H1 (cell line): ENCODE measurements around the gene ZDHHC17. TPM values are rescaled to one million over a fixed set of nuclear protein-coding genes. Genes with fewer than 3 reads are reported as not detected.

Experiments
- CTCF ChIA-PET: fragments of 300-600 bp; sonication (Branson Sonifier 250); formaldehyde crosslinking; loops from one replicate; lab custom pipeline; 2021; ENCODE audit not compliant: partially characterized antibody; lab: Charles Lee
- POLR2A ChIA-PET: fragments of 300-600 bp; sonication (Branson Sonifier 250); formaldehyde crosslinking; loops from one replicate; lab custom pipeline; 2021; ENCODE audit warnings: inconsistent platforms; ENCODE audit not compliant: partially characterized antibody; lab: Charles Lee
- DNase-seq, 2 experiments: peaks; one replicate each; pipeline versions ENCODE4 v3.0.0 to v3.0.0-alpha.2; 2010 to 2022; ENCODE audit warnings: low spot score in 2 of 2, low read depth in 1 of 2, mixed read lengths in 1 of 2
- FAIRE-seq: peaks from 2 replicates; lab custom pipeline; 2011; peaks lifted over from hg19 to GRCh38; lab: Jason Lieb, UNC
- H2AFZ ChIP-seq: 2 replicates; pipeline ENCODE4 v1.8.1; 2012; ENCODE audit warnings: low read length, inconsistent platforms
- H2AK5ac ChIP-seq: 2 replicates; pipeline ENCODE4 v1.6.1; 2013; ENCODE audit warnings: low read depth, low read length
- H2BK120ac ChIP-seq: replicated peaks from 2 replicates; pipeline ENCODE3; 2013; ENCODE audit warnings: low read depth, low read length, inconsistent platforms
- H2BK12ac ChIP-seq: 2 replicates; pipeline ENCODE4 v1.6.1; 2013; ENCODE audit warnings: low read depth, low read length
- H2BK15ac ChIP-seq: 2 replicates; pipeline ENCODE4 v1.6.1; 2013; ENCODE audit warnings: low read length
- H2BK20ac ChIP-seq: 2 replicates; pipeline ENCODE4 v1.6.1; 2013; ENCODE audit warnings: low read length
- H2BK5ac ChIP-seq: 2 replicates; pipeline ENCODE4 v1.6.1; 2013; ENCODE audit warnings: low read depth, low read length
- H3K14ac ChIP-seq: 2 replicates; pipeline ENCODE4 v1.6.1; 2013; ENCODE audit warnings: inconsistent platforms; ENCODE audit not compliant: insufficient read length
- H3K18ac ChIP-seq: 2 replicates; pipeline ENCODE4 v1.6.1; 2013; ENCODE audit warnings: low read length; ENCODE audit errors: extremely low read depth
- H3K23ac ChIP-seq: 2 replicates; pipeline ENCODE4 v1.6.1; 2013; ENCODE audit warnings: inconsistent platforms; ENCODE audit not compliant: insufficient read length
- H3K23me2 ChIP-seq: 2 replicates; pipeline ENCODE4 v1.6.1; 2013; ENCODE audit warnings: low read depth, low read length
- H3K27ac ChIP-seq: 2 replicates; pipeline ENCODE4 v1.6.1; 2011; ENCODE audit warnings: low read depth, low read length, inconsistent platforms
- H3K27me3 ChIP-seq, 4 experiments: replicated peaks in 1 of 4; 1 replicate in 1 of 4; 2 replicates in 3 of 4; pipeline versions ENCODE4 v1.6.1 to v1.8.1; 2011 to 2013; ENCODE audit warnings: low read length in 3 of 4, mild to moderate bottlenecking in 3 of 4, inconsistent platforms in 2 of 4, mixed read lengths in 2 of 4, moderate library complexity in 1 of 4; ENCODE audit not compliant: control insufficient read depth in 3 of 4, insufficient read depth in 3 of 4; ENCODE audit errors: extremely low read depth in 1 of 4
- H3K36me3 ChIP-seq, 4 experiments: 2 replicates each; pipeline versions ENCODE4 v1.6.1 to v1.8.1; 2011 to 2013; ENCODE audit warnings: mild to moderate bottlenecking in 4 of 4, low read length in 3 of 4, moderate library complexity in 2 of 4, control low read depth in 1 of 4, inconsistent platforms in 1 of 4; ENCODE audit not compliant: insufficient read depth in 4 of 4, control insufficient read depth in 2 of 4
- H3K4ac ChIP-seq: replicated peaks from 2 replicates; pipeline ENCODE3; 2013; ENCODE audit warnings: low read length, low read depth, mixed read lengths, inconsistent platforms; ENCODE audit not compliant: insufficient read length
- H3K4me1 ChIP-seq, 4 experiments: replicated peaks in 1 of 4; 1 replicate in 1 of 4; 2 replicates in 3 of 4; pipeline versions ENCODE4 v1.6.1 to v1.8.1; 2011 to 2013; ENCODE audit warnings: low read length in 3 of 4, inconsistent platforms in 2 of 4, mixed read lengths in 1 of 4; ENCODE audit not compliant: insufficient read depth in 4 of 4, control insufficient read depth in 3 of 4
- H3K4me2 ChIP-seq, 2 experiments: 2 replicates each; pipeline versions ENCODE4 v1.6.1 to v1.8.1; 2011 to 2013; ENCODE audit warnings: low read depth in 2 of 2, low read length in 2 of 2, control low read depth in 1 of 2, inconsistent platforms in 1 of 2, mild to moderate bottlenecking in 1 of 2; ENCODE audit not compliant: insufficient read depth in 1 of 2
- H3K4me3 ChIP-seq, 4 experiments: fragments of 200-600, 300-600 bp in 1 of 4; sonication (generic), shearing (Covaris generic), sonication (Bioruptor Twin) in 1 of 4; 2 replicates each; pipeline versions ENCODE4 v1.5.1 to v1.8.1; 2011 to 2016; ENCODE audit warnings: low read length in 4 of 4, low read depth in 3 of 4, control low read depth in 2 of 4, inconsistent platforms in 2 of 4, mild to moderate bottlenecking in 2 of 4, mixed read lengths in 1 of 4, moderate library complexity in 1 of 4; ENCODE audit not compliant: insufficient read depth in 2 of 4; ENCODE audit errors: extremely low read depth in 1 of 4
- H3K56ac ChIP-seq: replicated peaks from 2 replicates; pipeline ENCODE3; 2013; ENCODE audit warnings: low read depth, mild to moderate bottlenecking, mixed read lengths, low read length, inconsistent platforms; ENCODE audit not compliant: insufficient read length
- H3K79me1 ChIP-seq: 2 replicates; pipeline ENCODE4 v1.6.1; 2013; ENCODE audit warnings: low read depth, low read length, control low read depth
- H3K79me2 ChIP-seq, 2 experiments: 2 replicates each; pipeline versions ENCODE4 v1.6.1 to v1.8.1; 2012 to 2013; ENCODE audit warnings: low read length in 2 of 2, mild to moderate bottlenecking in 2 of 2, inconsistent platforms in 1 of 2; ENCODE audit not compliant: insufficient read depth in 2 of 2, control insufficient read depth in 1 of 2
- H3K9ac ChIP-seq, 4 experiments: replicated peaks in 1 of 4; 1 replicate in 1 of 4; 2 replicates in 3 of 4; pipeline versions ENCODE4 v1.6.1 to v1.8.1; 2011 to 2013; ENCODE audit warnings: low read depth in 3 of 4, low read length in 3 of 4, control low read depth in 2 of 4, mild to moderate bottlenecking in 2 of 4, moderate library complexity in 2 of 4, inconsistent platforms in 1 of 4; ENCODE audit errors: extremely low read depth in 1 of 4
- H3K9me3 ChIP-seq, 2 experiments: 2 replicates each; pipeline versions ENCODE4 v1.6.1 to v1.8.1; 2012 to 2013; ENCODE audit warnings: mild to moderate bottlenecking in 2 of 2, moderate library complexity in 2 of 2, control low read depth in 1 of 2, inconsistent platforms in 1 of 2, low read depth in 1 of 2, low read length in 1 of 2, mixed read lengths in 1 of 2; ENCODE audit not compliant: insufficient read depth in 2 of 2
- H4K20me1 ChIP-seq, 2 experiments: replicated peaks in 1 of 2; 2 replicates each; pipeline versions ENCODE3 to v1.8.1; 2011 to 2013; ENCODE audit warnings: inconsistent platforms in 2 of 2, low read length in 2 of 2, mild to moderate bottlenecking in 1 of 2; ENCODE audit not compliant: insufficient read depth in 2 of 2, control insufficient read depth in 1 of 2
- H4K5ac ChIP-seq: 2 replicates; pipeline ENCODE4 v1.6.1; 2013; ENCODE audit warnings: low read length, low read depth, mixed read lengths, inconsistent platforms; ENCODE audit not compliant: insufficient read length
- H4K8ac ChIP-seq: 2 replicates; pipeline ENCODE4 v1.8.0; 2013; ENCODE audit warnings: mild to moderate bottlenecking, moderate library complexity, low read length, inconsistent platforms; ENCODE audit not compliant: insufficient read depth; ENCODE audit errors: extremely low read depth
- H4K91ac ChIP-seq: replicated peaks from 2 replicates; pipeline ENCODE3; 2013; ENCODE audit warnings: low read length, mixed read lengths, inconsistent platforms; ENCODE audit not compliant: insufficient read length
- ASH2L ChIP-seq: fragments of 200-600, 300-600 bp; sonication (generic); IDR thresholded peaks from one replicate; pipeline ENCODE4 v1.7.1; 2017; ENCODE audit warnings: low read length
- CTCF ChIP-seq, 3 experiments: IDR thresholded peaks; 1 replicate in 2 of 3; 2 replicates in 1 of 3; pipeline versions ENCODE4 v1.5.1 to v1.6.1; 2011; ENCODE audit warnings: low read length in 3 of 3, mild to moderate bottlenecking in 3 of 3, inconsistent platforms in 2 of 3, low read depth in 1 of 3, moderate library complexity in 1 of 3; ENCODE audit not compliant: insufficient read depth in 1 of 3; ENCODE audit errors: control extremely low read depth in 1 of 3
- RAD21 ChIP-seq, 2 experiments: IDR thresholded peaks in 1 of 2; conservative IDR thresholded peaks in 1 of 2; 2 replicates each; pipeline ENCODE4 v1.6.1; 2011; ENCODE audit warnings: low read depth in 2 of 2, low read length in 2 of 2, improper control_type of control experiment in 1 of 2, inconsistent platforms in 1 of 2, mild to moderate bottlenecking in 1 of 2, moderate library complexity in 1 of 2
- RFX5 ChIP-seq: IDR thresholded peaks from 2 replicates; pipeline ENCODE4 v1.6.1; 2011; ENCODE audit warnings: low read depth, low read length, improper control_type of control experiment, borderline replicate concordance
- SIN3A ChIP-seq, 2 experiments: IDR thresholded peaks in 1 of 2; conservative IDR thresholded peaks in 1 of 2; 2 replicates each; pipeline ENCODE4 v1.6.1; 2011 to 2012; ENCODE audit warnings: low read length in 2 of 2, improper control_type of control experiment in 1 of 2, low read depth in 1 of 2, mild to moderate bottlenecking in 1 of 2
- TAF1 ChIP-seq: IDR thresholded peaks from 2 replicates; pipeline ENCODE4 v1.6.1; 2011; ENCODE audit warnings: mild to moderate bottlenecking, low read depth, low read length
- YY1 ChIP-seq: IDR thresholded peaks from 2 replicates; pipeline ENCODE4 v1.6.1; 2011; ENCODE audit warnings: low read depth, mild to moderate bottlenecking, low read length
- WGBS, 2 experiments: shearing (Covaris generic) in 1 of 2; methylation state at CpG; one replicate each; pipeline versions ENCODE4 v1.1.6 to v1.1.7; 2013 to 2015; ENCODE audit warnings: low lambda C conversion rate in 2 of 2, mixed read lengths in 2 of 2, inconsistent platforms in 1 of 2, low coverage in 1 of 2, missing lambda C conversion rate in 1 of 2; ENCODE audit not compliant: insufficient replicate concordance in 2 of 2, insufficient coverage in 1 of 2, insufficient read length in 1 of 2; ENCODE audit errors: extremely low coverage in 1 of 2, missing lambda C conversion rate in 1 of 2; 5-methylcytosine and 5-hydroxymethylcytosine counted together
- polyA plus RNA-seq, 7 experiments: library from polyadenylated mRNA; depleted of rRNA in 3 of 7; stranded (reverse) in 5 of 7; unstranded in 2 of 7; fragments of >200 nt in 5 of 7; fragments of 200-250 nt in 2 of 7; gene quantifications; 1 replicate in 5 of 7; 2 replicates in 1 of 7; 4 replicates in 1 of 7; pipeline versions ENCODE4 v1.2.1 to v1.2.3, GENCODE V29; 2011 to 2013; ENCODE audit warnings: missing spikeins in 2 of 7, mixed read lengths in 2 of 7
- total RNA-seq: library from RNA; stranded (reverse); fragmentation: NEBNext Ultra II Directional; extraction: Animal tissue kit (Norgen Biotek cat#: 25700); gene quantifications from 2 replicates; pipeline ENCODE4 v1.2.1, GENCODE V29; 2021

Gene ZDHHC17
- total and polyA plus RNA-seq, 2 of the 8 experiments (the other 6 are each of a cell fraction or from before 2014, with no cell fraction given) = 27.6 to 28.9 TPM

GRCh38 chr12:76878099-76878898 is 114.4 kb downstream of the ZDHHC17 start:
- peaks cover 4 to 8% of the 10 kb centered on the region in 2 experiments for H4K20me1 ChIP-seq
- H2BK12ac ChIP-seq = peak overlapping the region; percentile 19; the same call in 1 of the 2 replicates
- H3K79me2 ChIP-seq = peaks cover 6 to 44% of the 10 kb centered on the region in 2 experiments
- ChIA-PET POLR2A (interaction anchor here (0.7 to 2.6 kb wide), 21 partner anchors 8 to 132 kb away, joined by 3 to 19 read pairs (median 3); no protein-coding TSS in a partner anchor), CTCF (interaction anchor here (0.6 to 1.5 kb wide), 8 partner anchors 13 to 773 kb away, joined by 3 to 4 read pairs (median 3); no protein-coding TSS in a partner anchor)
- peak overlapping the region; percentile 75 for H4K5ac ChIP-seq
- 1% methylated on average over 39 of the region's 44 CpGs; no CpG with 5 or more reads in 1 of the 2 experiments for WGBS, 2 experiments
- peaks cover 14% of the 10 kb centered on the region for H3K79me1 ChIP-seq
- H3K36me3 ChIP-seq = no peaks in the 10 kb centered on the region
- peak overlapping the region; percentile 83 for H3K56ac ChIP-seq
- H3K4me1 ChIP-seq = peaks cover 6 to 22% (median 15%) of the 10 kb centered on the region in 4 experiments; a peak in 6 of 7 replicates
- H3K9me3 ChIP-seq = no peaks in the 10 kb centered on the region
- no peak overlapping the region for H2BK120ac ChIP-seq
- no peak overlapping the region for H3K23ac ChIP-seq
- no peaks in the 10 kb centered on the region for H3K27me3 ChIP-seq
- H3K18ac ChIP-seq = peak overlapping the region; percentile 79; the same call in 1 of the 2 replicates
- H2BK15ac ChIP-seq = no peak overlapping the region
- no peak overlapping the region for H2BK20ac ChIP-seq
- H3K14ac ChIP-seq = no peak overlapping the region
- DNase-seq (peak in 1 of 2 experiments; percentile 83), FAIRE-seq (no peak)
- H3K4ac ChIP-seq = no peak overlapping the region
- H2AK5ac ChIP-seq = no peak overlapping the region
- peak overlapping the region; percentile 61 for H4K91ac ChIP-seq
- no peak overlapping the region for H2AFZ ChIP-seq
- H3K9ac ChIP-seq = peak overlapping the region; percentile 54 to 92 (median 82)
- H3K23me2 ChIP-seq = peaks cover 4% of the 10 kb centered on the region
- peak overlapping the region; percentile 85 for H3K27ac ChIP-seq
- H2BK5ac ChIP-seq = peak overlapping the region; percentile 57; the same call in 1 of the 2 replicates
- peak overlapping the region; percentile 56 to 89 (median 84) for H3K4me3 ChIP-seq
- peak overlapping the region; percentile 93; the same call in 1 of the 2 replicates for H4K8ac ChIP-seq
- peak overlapping the region; percentile 76 to 83 for H3K4me2 ChIP-seq
- TF ChIP-seq YY1 (no peak), SIN3A (conservative IDR thresholded peaks at IDR 0.05 in 1 of 2, IDR thresholded peaks at IDR 0.05 in 1 of 2; ENCODE audit: low read depth in 1 of 2, low read length in 2 of 2) (peak in 1 of 2 experiments; percentile 70; a peak in 1 of 4 replicates), ASH2L (peak; percentile 70), RFX5 (no peak), CTCF (IDR thresholded peaks at IDR 0.05; ENCODE audit: control extremely low read depth in 1 of 3, insufficient read depth in 1 of 3, low read depth in 1 of 3, low read length in 3 of 3) (peak; percentile 29 to 48 (median 35); a peak in 3 of 4 replicates), RAD21 (IDR thresholded peaks at IDR 0.05 in 1 of 2, conservative IDR thresholded peaks at IDR 0.05 in 1 of 2; ENCODE audit: low read depth in 2 of 2, low read length in 2 of 2) (0 out of 4 replicates have a peak, but pooled peaks of 1 of the 2 experiments have one; percentile 11), TAF1 (peak; percentile 30; the same call in 1 of the 2 replicates)
